Measurements from ENCODE around the gene LDB1.

DNA sequence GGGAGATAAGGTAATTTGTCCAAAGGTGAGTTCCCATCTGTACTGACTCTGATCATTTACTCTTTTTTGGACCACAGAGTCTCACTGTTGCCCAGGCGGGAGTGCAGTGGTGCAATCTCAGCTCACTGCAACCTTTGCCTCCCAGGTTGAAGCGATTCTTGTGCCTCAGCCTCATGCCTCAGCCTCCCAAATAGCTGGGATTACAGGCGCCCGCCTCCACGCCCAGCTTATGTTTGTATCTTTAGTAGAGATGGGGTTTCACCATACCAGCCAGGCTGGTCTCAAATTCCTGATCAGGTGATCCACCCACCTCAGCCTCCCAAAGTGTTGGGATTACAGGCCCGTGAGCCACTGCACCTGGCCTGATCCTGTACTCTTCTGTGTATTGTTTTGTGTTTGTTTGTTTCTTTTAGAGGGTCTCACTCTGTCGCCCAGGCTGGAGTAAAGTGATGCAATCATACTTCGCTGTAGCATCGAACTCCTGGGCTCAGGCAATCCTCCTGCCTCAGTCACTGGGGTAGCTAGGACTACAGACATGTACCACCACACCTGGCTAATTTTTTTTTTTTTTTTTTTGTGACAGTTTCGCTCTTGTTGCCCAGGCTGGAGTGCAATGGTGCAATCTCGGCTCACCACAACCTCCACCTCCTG is 34.4 kb upstream of the LDB1 start:
- TF ChIP-seq, protein P1, sequence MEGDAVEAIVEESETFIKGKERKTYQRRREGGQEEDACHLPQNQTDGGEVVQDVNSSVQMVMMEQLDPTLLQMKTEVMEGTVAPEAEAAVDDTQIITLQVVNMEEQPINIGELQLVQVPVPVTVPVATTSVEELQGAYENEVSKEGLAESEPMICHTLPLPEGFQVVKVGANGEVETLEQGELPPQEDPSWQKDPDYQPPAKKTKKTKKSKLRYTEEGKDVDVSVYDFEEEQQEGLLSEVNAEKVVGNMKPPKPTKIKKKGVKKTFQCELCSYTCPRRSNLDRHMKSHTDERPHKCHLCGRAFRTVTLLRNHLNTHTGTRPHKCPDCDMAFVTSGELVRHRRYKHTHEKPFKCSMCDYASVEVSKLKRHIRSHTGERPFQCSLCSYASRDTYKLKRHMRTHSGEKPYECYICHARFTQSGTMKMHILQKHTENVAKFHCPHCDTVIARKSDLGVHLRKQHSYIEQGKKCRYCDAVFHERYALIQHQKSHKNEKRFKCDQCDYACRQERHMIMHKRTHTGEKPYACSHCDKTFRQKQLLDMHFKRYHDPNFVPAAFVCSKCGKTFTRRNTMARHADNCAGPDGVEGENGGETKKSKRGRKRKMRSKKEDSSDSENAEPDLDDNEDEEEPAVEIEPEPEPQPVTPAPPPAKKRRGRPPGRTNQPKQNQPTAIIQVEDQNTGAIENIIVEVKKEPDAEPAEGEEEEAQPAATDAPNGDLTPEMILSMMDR (IDR thresholded peaks at IDR 0.05) = no peak
- TF ChIP-seq CREM (CRISPR knock-in tag; IDR thresholded peaks at IDR 0.05) = no peak
- no peak for TF ChIP-seq EMX1 (CRISPR knock-in tag; IDR thresholded peaks at IDR 0.05)
- no peak for TF ChIP-seq NR2C2 (CRISPR knock-in tag; IDR thresholded peaks at IDR 0.05)
- TF ChIP-seq ZNF416 (CRISPR knock-in tag; IDR thresholded peaks at IDR 0.05) = no peak
- TF ChIP-seq FOXJ3 (CRISPR knock-in tag; IDR thresholded peaks at IDR 0.05; ENCODE audit: borderline replicate concordance) = no peak
- TF ChIP-seq, protein P2, sequence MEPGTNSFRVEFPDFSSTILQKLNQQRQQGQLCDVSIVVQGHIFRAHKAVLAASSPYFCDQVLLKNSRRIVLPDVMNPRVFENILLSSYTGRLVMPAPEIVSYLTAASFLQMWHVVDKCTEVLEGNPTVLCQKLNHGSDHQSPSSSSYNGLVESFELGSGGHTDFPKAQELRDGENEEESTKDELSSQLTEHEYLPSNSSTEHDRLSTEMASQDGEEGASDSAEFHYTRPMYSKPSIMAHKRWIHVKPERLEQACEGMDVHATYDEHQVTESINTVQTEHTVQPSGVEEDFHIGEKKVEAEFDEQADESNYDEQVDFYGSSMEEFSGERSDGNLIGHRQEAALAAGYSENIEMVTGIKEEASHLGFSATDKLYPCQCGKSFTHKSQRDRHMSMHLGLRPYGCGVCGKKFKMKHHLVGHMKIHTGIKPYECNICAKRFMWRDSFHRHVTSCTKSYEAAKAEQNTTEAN (CRISPR knock-in tag; IDR thresholded peaks at IDR 0.05) = no peak
- no peak for TF ChIP-seq ZNF512 (CRISPR knock-in tag; IDR thresholded peaks at IDR 0.05; ENCODE audit: borderline replicate concordance)
- TF ChIP-seq, protein P3, sequence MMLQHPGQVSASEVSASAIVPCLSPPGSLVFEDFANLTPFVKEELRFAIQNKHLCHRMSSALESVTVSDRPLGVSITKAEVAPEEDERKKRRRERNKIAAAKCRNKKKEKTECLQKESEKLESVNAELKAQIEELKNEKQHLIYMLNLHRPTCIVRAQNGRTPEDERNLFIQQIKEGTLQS (CRISPR knock-in tag; conservative IDR thresholded peaks at IDR 0.05) = no peak
- no peak for TF ChIP-seq JUN (CRISPR knock-in tag; IDR thresholded peaks at IDR 0.05)
- no peak for TF ChIP-seq USF2 (CRISPR knock-in tag; IDR thresholded peaks at IDR 0.05)
- TF ChIP-seq, protein P4, sequence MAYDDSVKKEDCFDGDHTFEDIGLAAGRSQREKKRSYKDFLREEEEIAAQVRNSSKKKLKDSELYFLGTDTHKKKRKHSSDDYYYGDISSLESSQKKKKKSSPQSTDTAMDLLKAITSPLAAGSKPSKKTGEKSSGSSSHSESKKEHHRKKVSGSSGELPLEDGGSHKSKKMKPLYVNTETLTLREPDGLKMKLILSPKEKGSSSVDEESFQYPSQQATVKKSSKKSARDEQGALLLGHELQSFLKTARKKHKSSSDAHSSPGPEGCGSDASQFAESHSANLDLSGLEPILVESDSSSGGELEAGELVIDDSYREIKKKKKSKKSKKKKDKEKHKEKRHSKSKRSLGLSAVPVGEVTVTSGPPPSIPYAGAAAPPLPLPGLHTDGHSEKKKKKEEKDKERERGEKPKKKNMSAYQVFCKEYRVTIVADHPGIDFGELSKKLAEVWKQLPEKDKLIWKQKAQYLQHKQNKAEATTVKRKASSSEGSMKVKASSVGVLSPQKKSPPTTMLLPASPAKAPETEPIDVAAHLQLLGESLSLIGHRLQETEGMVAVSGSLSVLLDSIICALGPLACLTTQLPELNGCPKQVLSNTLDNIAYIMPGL (CRISPR knock-in tag; IDR thresholded peaks at IDR 0.05) = no peak
- no peak for TF ChIP-seq ZSCAN18 (CRISPR knock-in tag; IDR thresholded peaks at IDR 0.05)
- no peak for TF ChIP-seq SP1 (CRISPR knock-in tag; conservative IDR thresholded peaks at IDR 0.05)

Measured in WTC11 (cell line).